SHP77 (cell line): ENCODE data around the gene FGF5.
"Not testable (repeated sequence)": the region's sequence is repeated elsewhere in the genome, so short reads cannot be mapped to it uniquely, and the experiment has no call there.

Experiments
- DNase-seq, 2 experiments: peaks; one replicate each; lab custom pipeline; 2025; lab: John Stamatoyannopoulos, UW

FGF5 gene

DNA sequence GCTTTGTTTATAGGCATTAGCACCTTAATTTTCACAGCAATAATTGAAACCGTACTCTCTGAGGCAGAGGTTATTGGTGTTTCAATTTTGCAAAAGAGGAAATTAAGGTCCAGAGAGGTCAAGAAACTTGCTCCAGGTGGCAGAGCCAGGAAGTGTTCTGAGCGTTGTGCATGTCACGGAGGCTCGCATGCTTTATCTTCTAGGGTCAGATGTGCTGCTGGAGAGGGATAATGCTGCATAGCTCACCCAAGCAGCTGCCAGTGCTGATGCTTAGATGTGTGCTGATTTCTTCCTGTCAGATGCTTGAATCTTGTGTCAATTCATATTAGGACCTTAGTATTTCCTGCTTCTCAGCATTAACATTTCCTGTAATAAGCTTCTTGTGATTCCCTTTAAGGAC, 13.0 kb upstream of the FGF5 start:
- no peak for DNase-seq

DNA sequence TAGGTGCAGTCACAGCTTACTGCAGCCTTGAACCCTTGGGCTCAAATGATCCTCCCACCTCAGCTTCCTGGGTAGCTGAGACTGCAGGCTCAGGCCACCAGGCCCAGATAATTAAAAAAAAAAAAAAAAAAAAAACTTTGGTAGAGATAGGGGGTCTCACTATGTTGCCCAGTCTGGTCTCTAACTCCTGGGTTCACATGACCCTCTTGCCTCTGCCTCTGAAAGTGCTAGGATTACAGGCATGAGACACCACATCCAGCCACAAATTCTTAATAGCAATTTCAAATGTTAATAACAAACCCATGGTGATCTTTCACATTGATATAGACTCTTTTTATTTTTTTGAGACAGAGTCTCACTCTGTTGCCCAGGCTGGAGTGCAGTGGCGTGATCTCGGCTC, 12.3 kb upstream of the FGF5 start:
- no peak for DNase-seq

DNA sequence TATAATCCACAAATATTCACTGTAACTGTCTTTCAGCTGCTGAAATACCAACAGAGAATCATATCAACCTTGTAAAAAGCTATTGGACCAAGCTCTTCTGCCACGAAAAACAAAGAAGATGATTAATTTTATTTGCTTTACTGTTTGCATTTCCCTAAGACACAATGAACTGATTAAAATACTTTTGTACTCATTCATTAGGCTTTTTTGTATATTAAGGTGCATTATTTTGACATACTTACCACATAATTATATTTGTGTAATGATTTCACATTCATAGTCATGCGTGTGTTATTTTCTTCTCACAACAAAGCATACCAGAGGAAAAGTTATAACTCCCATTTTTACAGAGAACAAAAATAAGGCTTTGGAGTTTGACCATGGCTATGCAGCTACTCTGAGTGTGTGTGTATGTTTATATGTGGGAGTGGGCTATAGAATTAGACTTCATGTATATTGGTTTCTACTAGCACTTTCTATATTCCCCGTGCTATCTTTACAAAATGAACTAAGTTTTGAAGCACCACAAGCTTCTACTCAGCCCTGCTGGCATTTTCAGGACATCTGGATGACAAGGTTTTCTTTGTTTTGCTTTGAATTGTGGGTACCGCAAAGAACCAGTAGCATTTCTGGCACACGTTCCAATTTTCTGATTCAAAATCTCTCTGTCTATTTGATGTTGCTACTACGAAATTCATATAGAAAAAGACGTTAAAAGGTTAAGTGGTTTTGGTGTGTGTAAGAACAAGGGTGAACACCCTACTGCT, 11.0 kb upstream of the FGF5 start:
- no peak for DNase-seq

DNA sequence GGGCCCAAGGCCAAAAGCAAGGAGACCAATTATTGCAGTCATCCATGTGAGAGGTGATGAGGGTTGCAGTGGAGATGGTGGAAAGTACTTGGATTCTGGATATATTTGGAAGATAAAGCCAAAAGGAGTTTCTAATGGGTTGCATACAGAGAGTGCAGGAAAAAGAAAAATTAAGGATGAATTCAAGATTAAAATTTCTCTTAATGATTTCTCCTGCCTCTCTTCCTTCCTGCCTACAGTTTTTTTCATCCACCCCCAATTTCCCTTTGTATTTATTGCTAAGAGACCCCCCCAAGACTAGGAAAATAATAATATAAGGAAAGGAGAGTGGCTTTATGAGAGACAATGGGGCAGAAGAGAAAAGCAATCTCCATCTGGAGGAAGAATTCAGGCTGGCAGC, 8.6 kb upstream of the FGF5 start:
- no peak for DNase-seq

DNA sequence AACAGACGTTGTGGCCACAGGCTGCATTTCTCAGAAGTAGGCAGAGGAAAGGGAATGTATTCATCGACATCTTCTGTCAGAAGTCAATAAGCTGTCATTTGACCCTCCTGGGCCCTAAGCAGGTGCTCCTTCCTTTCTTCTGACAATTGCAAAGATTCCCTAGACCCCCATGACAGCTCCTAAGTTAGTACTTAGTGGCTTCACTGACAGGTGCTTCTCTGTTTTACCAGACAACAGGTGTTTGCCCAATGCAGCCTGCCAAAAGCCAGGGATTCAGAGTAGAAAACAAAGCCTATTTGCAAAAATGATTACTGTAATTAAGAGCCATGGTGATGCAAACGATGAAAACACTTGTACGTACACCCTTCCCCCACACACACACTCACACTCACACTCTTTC, 7.5 kb upstream of the FGF5 start:
- no peak for DNase-seq

DNA sequence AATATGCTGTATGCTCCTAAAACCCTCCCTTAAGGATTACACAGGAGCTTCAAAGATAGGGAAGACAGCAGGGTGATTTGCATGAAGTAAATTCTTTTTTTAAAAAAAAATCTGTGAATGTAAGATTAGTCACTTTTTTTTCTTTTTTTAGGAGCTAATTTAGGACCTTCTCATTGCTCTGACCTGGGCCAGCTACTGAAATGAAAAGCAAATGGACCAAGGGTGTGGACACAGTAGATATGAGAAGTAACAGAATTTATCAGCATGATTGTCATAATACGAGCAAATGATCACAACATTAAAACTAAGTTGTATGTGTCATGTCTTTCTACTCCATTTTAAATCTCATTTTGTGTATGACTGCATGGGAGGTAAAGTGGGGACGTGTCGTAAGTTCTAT, 6.6 kb upstream of the FGF5 start:
- DNase-seq, result no peak

DNA sequence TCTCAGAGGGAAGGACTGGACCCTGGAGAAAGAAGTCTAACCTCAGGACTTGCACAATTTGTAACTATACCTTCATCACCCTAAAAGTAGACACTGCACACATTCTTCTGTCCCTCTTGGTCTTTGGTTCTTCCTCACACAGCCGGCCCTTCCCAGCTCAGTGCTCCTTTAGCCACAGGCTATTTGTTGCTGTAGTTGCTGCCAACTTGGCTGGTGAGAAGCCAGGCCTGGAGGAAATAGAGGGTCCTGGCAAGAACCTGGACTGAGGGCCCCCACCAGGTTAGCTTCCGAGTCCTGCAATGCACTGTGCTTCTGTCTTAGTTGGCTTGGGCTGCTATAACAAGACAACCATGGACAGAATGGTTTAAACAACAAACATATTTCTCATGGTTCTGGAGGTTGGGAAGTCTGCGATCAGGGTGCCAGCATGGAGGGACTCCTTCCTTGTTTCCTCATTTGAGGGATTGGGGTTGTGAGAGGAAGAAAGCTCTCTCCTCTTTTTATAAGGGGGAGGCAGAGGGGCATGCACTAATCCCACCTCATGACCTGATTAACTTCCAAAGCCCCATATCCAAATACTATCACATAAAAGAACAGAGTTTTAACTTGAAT, 4.4 kb upstream of the FGF5 start:
- no peak for DNase-seq

DNA sequence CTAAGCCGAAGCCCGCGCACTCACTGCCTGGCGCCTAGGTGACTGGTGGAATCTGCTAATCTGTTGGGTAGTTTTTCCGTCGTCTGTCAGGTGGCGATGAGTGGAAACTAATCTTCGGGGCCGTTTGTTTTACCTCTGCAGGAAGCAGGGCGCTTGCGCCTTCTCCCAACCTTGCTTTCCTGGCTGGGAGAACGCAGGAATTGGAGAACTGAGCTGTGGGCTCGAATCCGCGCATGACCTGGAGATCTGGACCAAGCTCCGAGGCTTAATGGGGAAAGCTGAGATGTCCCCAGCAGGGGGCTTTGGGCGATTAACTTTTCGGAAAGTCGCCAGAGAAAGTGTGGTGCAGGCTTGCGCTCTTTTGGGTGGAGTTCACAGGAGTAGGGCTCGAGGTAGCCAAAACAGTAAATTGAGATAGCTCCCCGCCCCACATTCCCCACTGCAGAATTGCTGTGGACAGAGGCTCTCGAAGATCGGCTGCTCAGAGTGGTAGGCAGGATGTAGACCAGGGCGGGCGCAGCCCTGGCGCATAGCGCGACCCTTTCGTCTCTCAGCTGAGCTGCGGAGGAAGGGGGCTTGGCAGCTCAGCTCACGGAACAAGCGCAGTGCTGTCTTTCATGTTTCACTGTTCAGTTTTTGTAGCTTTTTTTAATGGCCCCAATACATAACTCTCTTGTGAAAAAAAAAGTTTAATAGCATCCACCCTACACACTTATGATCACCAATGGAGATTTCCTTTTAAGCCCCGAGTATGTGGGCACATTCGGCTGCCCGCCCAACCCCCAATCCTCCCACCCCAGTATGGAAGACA, 2.7 kb upstream of the FGF5 start:
- DNase-seq, result no peak

DNA sequence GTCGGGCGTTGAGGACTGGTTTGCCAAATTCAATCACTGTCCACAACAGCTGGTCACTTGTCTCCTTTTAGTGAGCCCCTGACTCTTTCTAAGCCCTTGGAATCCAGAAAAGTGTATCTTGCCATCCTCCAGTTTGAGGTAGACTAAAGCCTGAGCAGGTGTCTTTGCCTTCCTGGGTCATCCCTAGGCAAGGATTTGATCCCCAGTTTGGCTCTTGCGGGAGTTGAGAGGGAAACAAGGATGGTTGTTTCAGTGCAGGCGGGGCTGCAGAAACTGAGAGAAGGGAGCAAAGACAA, 2.2 kb upstream of the FGF5 start:
- no peak for DNase-seq

DNA sequence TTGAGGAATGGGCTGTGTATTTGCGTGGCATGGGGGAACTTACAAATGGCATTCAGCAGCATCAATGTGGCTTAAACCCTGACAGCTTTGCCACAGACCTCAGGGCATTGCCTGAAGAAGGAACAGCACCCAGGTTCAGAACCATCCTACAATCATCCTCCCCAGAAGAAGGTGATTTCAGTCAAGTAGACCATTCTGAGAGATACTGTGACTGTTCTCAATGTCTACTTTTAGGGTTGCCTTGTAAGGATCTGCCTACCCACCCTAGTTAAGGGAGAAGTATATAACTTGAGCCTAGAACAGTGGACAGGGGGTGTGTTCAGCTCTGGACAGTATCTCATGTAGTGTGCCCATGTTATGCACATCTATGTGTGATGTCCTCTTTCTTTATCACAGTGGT, 1.6 kb upstream of the FGF5 start:
- no peak for DNase-seq

DNA sequence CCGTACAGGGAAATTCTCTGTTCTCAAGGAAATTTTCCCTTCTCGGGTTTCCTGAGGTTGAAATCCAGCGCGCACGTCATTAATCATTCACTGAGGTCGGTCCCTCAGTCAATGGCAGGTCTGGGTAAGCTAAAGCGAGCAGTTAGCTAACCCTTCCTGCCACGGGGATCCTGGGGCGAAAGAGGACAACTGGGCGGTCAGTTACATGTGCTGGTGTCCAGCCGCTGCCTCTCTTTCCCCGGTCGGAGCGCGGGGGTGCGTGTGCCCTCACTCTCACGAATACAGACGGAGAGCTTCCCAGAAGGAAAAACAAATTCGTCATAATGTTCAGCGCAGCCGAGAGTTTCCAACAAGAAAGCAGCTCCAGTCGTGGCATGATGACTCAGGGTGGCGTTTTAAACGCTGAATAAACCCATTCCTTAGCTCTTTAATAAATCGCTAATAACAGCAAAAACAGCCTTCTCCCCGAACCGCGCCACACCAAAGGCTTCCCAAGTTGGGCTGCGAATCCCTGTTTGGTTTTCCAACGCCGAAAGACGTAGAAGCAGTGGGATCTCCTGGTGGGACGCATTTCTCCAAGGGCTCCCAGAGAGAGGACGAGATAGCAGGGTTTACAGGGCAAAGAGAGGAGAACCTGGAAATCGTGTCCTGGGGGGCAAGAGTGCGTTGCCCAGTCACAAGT, 752 bp upstream of the FGF5 start:
- peak in 1 of 2 experiments; percentile 14 for DNase-seq

DNA sequence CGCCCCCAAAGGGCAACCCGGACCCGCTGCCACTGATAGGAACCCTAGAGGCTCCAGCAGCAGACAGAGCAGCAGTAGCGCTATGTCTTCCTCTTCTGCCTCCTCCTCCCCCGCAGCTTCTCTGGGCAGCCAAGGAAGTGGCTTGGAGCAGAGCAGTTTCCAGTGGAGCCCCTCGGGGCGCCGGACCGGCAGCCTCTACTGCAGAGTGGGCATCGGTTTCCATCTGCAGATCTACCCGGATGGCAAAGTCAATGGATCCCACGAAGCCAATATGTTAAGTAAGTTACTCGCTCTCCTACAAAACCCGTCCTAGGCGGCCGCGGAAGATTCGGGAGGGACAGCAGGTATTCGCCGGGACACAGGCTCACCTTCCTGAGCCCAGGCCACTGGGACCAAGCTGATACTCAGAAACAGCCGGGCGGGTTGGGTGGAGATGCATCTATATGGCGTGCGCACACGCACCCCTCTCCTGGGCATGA, 477 bp downstream of the FGF5 start:
- DNase-seq, result no peak

DNA sequence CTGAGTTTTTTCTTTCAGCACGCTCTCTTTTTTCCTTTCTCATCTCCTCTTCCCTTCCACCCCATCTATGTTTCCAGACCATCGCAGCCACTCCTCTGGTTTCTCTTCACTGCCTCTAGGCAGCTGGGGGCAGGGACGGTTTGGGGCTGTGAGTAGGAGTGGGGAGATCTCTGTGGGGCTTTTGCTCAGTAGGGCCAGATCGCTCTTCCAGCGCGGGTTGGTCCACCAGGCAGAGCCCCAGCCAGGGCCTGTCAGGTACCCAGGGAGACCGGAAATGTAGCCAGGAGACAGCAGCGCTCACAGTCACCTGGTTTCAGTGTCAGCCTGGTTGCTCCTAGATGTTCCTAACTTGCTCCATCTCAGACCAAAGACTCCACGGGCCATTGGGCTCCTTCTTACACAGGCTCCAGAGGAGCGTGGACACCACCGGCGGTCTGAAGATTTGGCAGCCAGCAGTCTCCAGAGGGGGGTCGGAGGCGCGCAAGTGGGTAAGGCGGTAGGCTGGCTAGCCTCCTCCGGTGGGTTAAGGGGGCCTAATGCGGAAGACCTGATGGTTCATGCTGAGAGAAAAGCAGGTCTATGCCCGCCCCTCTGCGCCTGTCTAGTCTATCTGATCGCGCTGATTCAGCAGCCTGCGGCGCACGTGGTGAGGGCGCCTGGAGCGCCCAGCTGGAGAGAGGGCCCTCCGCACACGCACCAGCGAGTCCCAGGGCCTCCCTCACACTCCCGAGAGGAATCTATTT, 1.8 kb downstream of the FGF5 start:
- DNase-seq, result no peak

DNA sequence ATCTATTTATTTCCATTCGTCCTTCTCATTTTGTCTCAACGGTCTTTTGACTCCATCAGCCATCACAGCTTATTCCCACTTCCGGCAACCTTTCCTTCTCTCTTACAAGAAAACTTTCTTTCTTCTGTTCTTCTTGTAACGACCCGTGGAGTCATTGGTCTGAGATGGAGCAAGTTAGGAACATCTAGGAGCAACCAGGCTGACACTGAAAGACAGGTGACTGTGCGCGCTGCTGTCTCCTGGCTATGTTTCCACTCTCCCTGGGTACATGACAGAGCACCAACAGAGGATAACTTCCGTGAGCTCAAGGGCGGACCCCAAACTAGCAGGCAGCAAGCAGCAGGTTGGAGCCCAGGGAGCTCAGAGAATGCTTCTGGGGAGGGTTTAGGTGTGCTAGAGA, 2.5 kb downstream of the FGF5 start:
- no peak for DNase-seq

DNA sequence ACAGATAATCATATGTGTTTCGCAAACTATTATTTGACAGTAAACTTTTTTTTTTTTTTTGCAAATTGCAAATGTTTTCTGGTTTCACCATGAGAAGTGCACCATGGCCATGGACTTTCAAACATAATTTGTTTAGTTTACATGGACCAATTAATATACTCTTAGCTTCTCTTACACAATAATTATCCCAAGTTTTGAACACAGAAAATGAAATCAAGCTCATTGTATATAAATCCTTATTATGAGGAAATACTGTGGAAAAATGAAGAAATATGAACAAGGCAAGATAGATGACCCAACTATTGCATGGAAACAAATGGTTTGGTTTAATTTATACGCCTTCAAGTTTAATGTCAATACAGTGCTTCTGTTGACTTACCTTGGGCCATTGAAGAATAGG, 3.9 kb downstream of the FGF5 start:
- no peak for DNase-seq

DNA sequence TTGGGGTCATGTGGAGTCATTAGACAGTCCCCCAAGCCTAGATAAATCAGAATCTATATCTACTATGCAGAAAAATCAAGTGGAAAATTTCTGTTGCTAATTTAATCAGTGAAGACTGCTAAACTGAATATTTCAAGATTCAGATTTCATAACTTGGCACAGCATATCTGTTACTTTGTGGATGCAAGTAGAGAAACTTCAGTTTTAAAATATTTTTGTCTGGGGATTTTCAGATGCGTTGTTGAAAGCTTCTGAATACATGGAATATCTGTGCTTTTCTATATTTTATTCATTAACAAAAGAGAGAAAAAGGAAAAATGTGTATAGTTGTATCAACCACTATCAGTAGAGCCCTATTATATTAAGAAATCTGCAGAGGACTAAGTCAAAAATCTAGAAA, 4.4 kb downstream of the FGF5 start:
- no peak for DNase-seq

DNA sequence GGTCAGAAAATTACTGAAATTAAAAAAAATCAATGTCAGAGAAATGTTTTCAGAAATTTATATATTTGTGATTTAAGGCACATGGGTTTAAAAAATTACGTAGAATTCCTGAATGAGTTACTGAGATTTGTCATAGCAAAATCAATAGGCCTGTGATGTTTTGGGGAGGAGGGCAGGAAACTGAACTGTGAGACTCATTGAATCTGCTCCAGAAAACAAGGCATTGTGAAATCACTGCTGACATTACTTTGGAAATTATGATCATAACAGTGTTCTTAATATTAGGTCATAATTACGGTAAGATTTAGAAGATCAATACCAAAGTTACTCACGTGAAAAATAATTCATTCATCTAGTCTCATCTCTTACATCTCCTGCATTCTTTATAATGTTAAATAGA, 5.3 kb downstream of the FGF5 start:
- DNase-seq, result no peak

DNA sequence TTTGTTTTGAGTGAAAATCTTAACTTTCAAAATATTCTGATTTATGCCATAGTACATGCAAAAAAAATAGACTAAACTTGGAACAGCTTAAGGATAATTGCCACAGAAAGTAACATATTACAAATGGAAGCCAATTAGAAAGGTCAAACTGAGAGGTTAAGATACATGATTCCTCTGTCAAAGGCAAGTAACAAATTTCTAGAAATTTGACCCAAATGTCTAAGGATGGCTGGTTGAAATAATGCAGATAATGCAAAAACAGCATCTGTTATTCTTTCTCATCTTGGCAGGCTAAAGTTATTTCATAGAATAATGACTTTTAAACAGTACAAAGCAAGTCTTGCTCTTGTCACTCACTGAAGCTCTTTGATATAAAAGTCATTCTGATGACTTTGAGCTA, 10.5 kb downstream of the FGF5 start:
- no peak for DNase-seq

DNA sequence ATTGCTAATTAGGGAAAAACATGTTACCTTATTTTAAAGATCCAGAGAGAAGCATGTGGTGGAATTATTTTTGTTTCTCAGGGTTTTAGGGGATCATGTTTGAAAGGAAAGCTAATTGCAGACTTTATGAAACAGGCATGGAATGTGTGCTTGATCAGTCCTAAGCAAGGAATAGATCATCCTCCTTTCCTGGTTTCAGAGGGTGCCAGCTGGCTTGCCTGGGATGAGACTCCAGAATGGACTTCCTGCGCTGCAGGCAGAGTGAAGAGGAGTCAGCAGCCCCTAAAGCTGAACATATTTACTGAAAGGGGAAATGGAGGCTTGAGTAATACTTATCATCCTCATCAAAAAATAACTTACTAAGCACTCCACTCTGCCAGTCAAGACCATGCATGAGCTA, 13.3 kb downstream of the FGF5 start:
- DNase-seq, result no peak

DNA sequence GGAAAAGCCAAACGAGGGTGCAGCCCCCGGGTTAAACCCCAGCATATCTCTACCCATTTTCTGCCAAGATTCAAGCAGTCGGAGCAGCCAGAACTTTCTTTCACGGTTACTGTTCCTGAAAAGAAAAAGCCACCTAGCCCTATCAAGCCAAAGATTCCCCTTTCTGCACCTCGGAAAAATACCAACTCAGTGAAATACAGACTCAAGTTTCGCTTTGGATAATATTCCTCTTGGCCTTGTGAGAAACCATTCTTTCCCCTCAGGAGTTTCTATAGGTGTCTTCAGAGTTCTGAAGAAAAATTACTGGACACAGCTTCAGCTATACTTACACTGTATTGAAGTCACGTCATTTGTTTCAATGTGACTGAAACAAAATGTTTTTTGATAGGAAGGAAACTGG, 20.0 kb downstream of the FGF5 start:
- no peak for DNase-seq

DNA sequence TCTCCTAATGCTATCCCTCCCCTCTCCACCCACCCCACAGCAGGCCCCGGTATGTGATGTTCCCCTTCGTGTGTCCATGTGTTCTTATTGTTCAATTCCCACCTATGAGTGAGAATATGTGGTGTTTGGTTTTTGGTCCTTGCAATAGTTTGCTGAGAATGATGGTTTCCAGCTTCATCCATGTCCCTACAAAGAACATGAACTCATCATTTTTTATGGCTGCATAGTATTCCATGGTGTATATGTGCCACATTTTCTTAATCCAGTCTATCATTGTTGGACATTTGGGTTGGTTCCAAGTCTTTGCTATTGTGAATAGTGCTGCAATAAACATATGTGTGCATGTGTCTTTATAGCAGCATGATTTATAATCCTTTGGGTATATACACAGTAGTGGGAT, 24.2 kb downstream of the FGF5 start:
- DNase-seq, result not testable (repeated sequence)

DNA sequence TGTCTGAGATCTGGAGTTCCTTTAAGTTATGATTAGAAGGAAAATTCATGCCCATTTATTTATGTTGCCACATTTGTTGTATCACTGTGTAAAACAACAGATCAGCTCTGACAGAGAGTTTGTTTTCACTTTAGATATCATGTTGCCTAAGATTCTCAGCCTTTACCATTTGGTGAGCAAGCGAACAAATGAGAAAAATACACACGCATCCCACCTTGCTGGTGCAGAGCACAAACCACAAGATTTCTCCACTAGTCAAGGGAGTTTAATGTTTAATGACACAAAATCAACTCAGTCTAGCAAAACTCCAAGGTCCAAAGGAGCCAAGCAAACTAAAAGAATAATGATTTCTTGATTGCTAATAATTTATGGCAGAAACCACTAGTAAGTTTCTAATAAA, 27.7 kb downstream of the FGF5 start:
- DNase-seq, result no peak
